ENCODE data around the gene CRYZ. TPM values are rescaled to one million over a fixed set of nuclear protein-coding genes. Genes with fewer than 3 reads are reported as not detected.

CRYZ gene
- total RNA-seq, 1 experiment from 2014 or later = 46.3 TPM

- CTCF ChIA-PET = no interaction called here
These were observed 15.2 kb downstream of the CRYZ start for GRCh38 chr1:74717626-74718025.

GRCh38 chr1:74716822-74717221, 16.0 kb downstream of the CRYZ start:
- no peak for DNase-seq (ENCODE audit: low spot score)
- no peak for TF ChIP-seq EZH2 (IDR thresholded peaks at IDR 0.05; ENCODE audit: borderline replicate concordance, low read depth, low read length, poor library complexity, severe bottlenecking)
- no peak for TF ChIP-seq CTCF (conservative IDR thresholded peaks at IDR 0.05; ENCODE audit: low read depth, low read length)
- no peak overlapping the region for H3K27ac ChIP-seq (ENCODE audit: low read depth, low read length, poor library complexity, severe bottlenecking)
- H3K36me3 ChIP-seq (ENCODE audit: insufficient read depth, low read length, poor library complexity, severe bottlenecking) = peaks cover 21% of the 10 kb centered on the region
- CTCF ChIA-PET = interaction anchor here (0.5 kb wide), 1 partner anchor 27 kb away, joined by 3 read pairs; no protein-coding TSS in a partner anchor
- no TSS peak for BruUV-seq (replicated peaks)
- H3K27me3 ChIP-seq (replicated peaks; ENCODE audit: insufficient read depth, low read depth, low read length, poor library complexity) = no peaks in the 10 kb centered on the region
- no peak overlapping the region for H3K4me3 ChIP-seq (ENCODE audit: low read depth, low read length, poor library complexity, severe bottlenecking)
- H3K9me3 ChIP-seq (ENCODE audit: low read depth, low read length, poor library complexity, severe bottlenecking) = no peaks in the 10 kb centered on the region
- intact Hi-C loops (cut with micrococcal nuclease; ENCODE audit: unreplicated experiment) = no loop called here
- H3K4me1 ChIP-seq (ENCODE audit: insufficient read depth, low read length, poor library complexity, severe bottlenecking) = no peaks in the 10 kb centered on the region
- POLR2A ChIA-PET (ENCODE audit: low non-redundant PET) = interaction anchor here (0.7 kb wide), 1 partner anchor 629 kb away, joined by 3 read pairs; no protein-coding TSS in a partner anchor

More at GRCh38 chr1:74717626-74718025, 15.2 kb downstream of the CRYZ start:
- no peak overlapping the region for H3K27ac ChIP-seq (ENCODE audit: low read depth, low read length, poor library complexity, severe bottlenecking)
- TF ChIP-seq EZH2 (IDR thresholded peaks at IDR 0.05; ENCODE audit: borderline replicate concordance, low read depth, low read length, poor library complexity, severe bottlenecking) = no peak
- no peak for TF ChIP-seq CTCF (conservative IDR thresholded peaks at IDR 0.05; ENCODE audit: low read depth, low read length)
- intact Hi-C loops (cut with micrococcal nuclease; ENCODE audit: unreplicated experiment) = no loop called here
- BruUV-seq (replicated peaks) = no TSS peak
- no peak overlapping the region for H3K4me3 ChIP-seq (ENCODE audit: low read depth, low read length, poor library complexity, severe bottlenecking)
- no peak for DNase-seq (ENCODE audit: low spot score)
- POLR2A ChIA-PET (ENCODE audit: low non-redundant PET) = no interaction called here
- H3K4me1 ChIP-seq (ENCODE audit: insufficient read depth, low read length, poor library complexity, severe bottlenecking) = no peaks in the 10 kb centered on the region
- no peaks in the 10 kb centered on the region for H3K27me3 ChIP-seq (replicated peaks; ENCODE audit: insufficient read depth, low read depth, low read length, poor library complexity)
- H3K9me3 ChIP-seq (ENCODE audit: low read depth, low read length, poor library complexity, severe bottlenecking) = no peaks in the 10 kb centered on the region
- peaks cover 21% of the 10 kb centered on the region for H3K36me3 ChIP-seq (ENCODE audit: insufficient read depth, low read length, poor library complexity, severe bottlenecking)

GRCh38 chr1:74715806-74716205, 17.0 kb downstream of the CRYZ start:
- ChIA-PET POLR2A (ENCODE audit: low non-redundant PET) (no interaction called here), CTCF (no interaction called here)
- Histone ChIP-seq H3K4me3 (ENCODE audit: low read depth, low read length, poor library complexity, severe bottlenecking) (no peak overlapping the region), H3K9me3 (ENCODE audit: low read depth, low read length, poor library complexity, severe bottlenecking) (no peaks in the 10 kb centered on the region), H3K4me1 (ENCODE audit: insufficient read depth, low read length, poor library complexity, severe bottlenecking) (no peaks in the 10 kb centered on the region), H3K36me3 (ENCODE audit: insufficient read depth, low read length, poor library complexity, severe bottlenecking) (peaks cover 21% of the 10 kb centered on the region), H3K27ac (ENCODE audit: low read depth, low read length, poor library complexity, severe bottlenecking) (no peak overlapping the region), H3K27me3 (replicated peaks; ENCODE audit: insufficient read depth, low read depth, low read length, poor library complexity) (no peaks in the 10 kb centered on the region)
- intact Hi-C loops (cut with micrococcal nuclease; ENCODE audit: unreplicated experiment) = no loop called here
- TF ChIP-seq CTCF (conservative IDR thresholded peaks at IDR 0.05; ENCODE audit: low read depth, low read length) = no peak
- TF ChIP-seq EZH2 (IDR thresholded peaks at IDR 0.05; ENCODE audit: borderline replicate concordance, low read depth, low read length, poor library complexity, severe bottlenecking) = no peak
- DNase-seq (ENCODE audit: low spot score) = no peak
- BruUV-seq (replicated peaks) = no TSS peak
